ENCODE measurements around the gene FCHSD2. TPM values are rescaled to one million over a fixed set of nuclear protein-coding genes. Genes with fewer than 3 reads are reported as not detected.

Gene FCHSD2
- total RNA-seq, 2 donors from 2014 or later, result 56.5 to 75.3 TPM

DNA sequence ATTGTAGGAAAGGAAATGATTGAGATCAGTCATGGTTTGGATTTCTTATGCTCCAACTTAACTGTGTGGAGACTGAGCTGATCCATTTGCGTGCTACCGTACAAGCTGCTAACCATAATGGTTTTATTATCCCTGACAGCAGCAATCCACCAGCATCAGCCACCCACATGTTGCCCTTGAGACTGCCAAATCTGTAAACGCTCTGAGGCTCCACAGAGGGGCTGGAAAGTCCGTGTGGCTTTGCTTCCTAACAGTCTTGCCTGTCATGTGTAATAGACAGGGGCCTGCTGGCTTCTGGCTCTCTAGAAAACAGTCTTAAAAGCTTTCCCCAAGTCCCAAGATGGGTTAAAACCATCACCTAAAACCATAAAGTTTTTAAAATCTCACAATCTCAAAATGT is 297.8 kb downstream of the FCHSD2 start:
- peaks cover 3 to 12% of the 10 kb centered on the region in 2 donors for H3K4me1 ChIP-seq (ENCODE audit: control insufficient read depth in 1 of 2, low read depth in 2 of 2)
- ATAC-seq (ENCODE audit: insufficient number of reproducible peaks, low FRiP score, low read depth), result no peak
- H3K4me3 ChIP-seq, result no peak overlapping the region
- H3K27me3 ChIP-seq (replicated peaks; ENCODE audit: insufficient read depth), result no peaks in the 10 kb centered on the region
- H3K27ac ChIP-seq, result no peak overlapping the region
- peaks cover 17% of the 10 kb centered on the region for H3K36me3 ChIP-seq
- no peak for DNase-seq (ENCODE audit: low spot score)
- H3K9me3 ChIP-seq, result no peaks in the 10 kb centered on the region
- TF ChIP-seq CTCF (IDR thresholded peaks at IDR 0.05), result no peak

- no peak for TF ChIP-seq CTCF (IDR thresholded peaks at IDR 0.05)
- Histone ChIP-seq H3K4me1 (ENCODE audit: control insufficient read depth in 1 of 2, low read depth in 2 of 2) (peaks cover 0 to 28% of the 10 kb centered on the region in 2 donors), H3K27me3 (replicated peaks; ENCODE audit: insufficient read depth) (no peaks in the 10 kb centered on the region), H3K9me3 (no peaks in the 10 kb centered on the region), H3K4me3 (no peak overlapping the region), H3K36me3 (peaks cover 24% of the 10 kb centered on the region), H3K27ac (no peak overlapping the region)
- ATAC-seq (ENCODE audit: insufficient number of reproducible peaks, low FRiP score, low read depth) (no peak), DNase-seq (ENCODE audit: low spot score) (no peak)
Observed at GRCh38 chr11:72842653-72843330, 299.3 kb downstream of the FCHSD2 start.

DNA sequence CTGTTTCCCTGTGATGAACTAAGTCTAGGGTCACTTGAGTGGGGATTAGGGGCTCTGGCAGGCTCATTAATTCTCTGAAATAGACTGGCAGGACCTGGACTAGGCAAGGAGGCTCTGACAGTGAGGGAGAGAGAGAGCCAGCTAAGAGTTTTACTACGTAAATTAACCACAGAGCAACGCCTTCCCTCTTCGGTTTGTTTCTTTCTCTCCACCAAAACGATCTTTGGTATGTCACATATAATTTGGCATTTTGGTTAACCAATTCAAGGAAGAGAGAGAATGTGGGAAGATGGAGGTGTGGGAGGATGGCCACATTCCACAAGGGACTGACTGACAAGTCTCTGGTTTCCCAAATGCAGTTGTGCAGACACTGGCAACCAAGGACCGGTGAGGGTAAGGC is 300.0 kb downstream of the FCHSD2 start:
- peaks cover 29% of the 10 kb centered on the region for H3K36me3 ChIP-seq

GRCh38 chr11:72841397-72841796 is 300.7 kb downstream of the FCHSD2 start:
- no peaks in the 10 kb centered on the region for H3K27me3 ChIP-seq (replicated peaks; ENCODE audit: insufficient read depth)
- no peak overlapping the region for H3K4me3 ChIP-seq
- H3K4me1 ChIP-seq (ENCODE audit: control insufficient read depth in 1 of 2, low read depth in 2 of 2), result peaks cover 5 to 40% of the 10 kb centered on the region in 2 donors
- no peak for TF ChIP-seq CTCF (IDR thresholded peaks at IDR 0.05)
- peaks cover 29% of the 10 kb centered on the region for H3K36me3 ChIP-seq
- DNase-seq (ENCODE audit: low spot score), result no peak
- no peak for ATAC-seq (ENCODE audit: insufficient number of reproducible peaks, low FRiP score, low read depth)
- H3K27ac ChIP-seq, result no peak overlapping the region
- H3K9me3 ChIP-seq, result no peaks in the 10 kb centered on the region

More for the DNA sequence above, 300.0 kb downstream of the FCHSD2 start:
- TF ChIP-seq CTCF (IDR thresholded peaks at IDR 0.05), result no peak
- no peaks in the 10 kb centered on the region for H3K27me3 ChIP-seq (replicated peaks; ENCODE audit: insufficient read depth)
- peaks cover 0 to 33% of the 10 kb centered on the region in 2 donors for H3K4me1 ChIP-seq (ENCODE audit: control insufficient read depth in 1 of 2, low read depth in 2 of 2)
- no peak overlapping the region for H3K4me3 ChIP-seq
- no peak overlapping the region for H3K27ac ChIP-seq
- ATAC-seq (ENCODE audit: insufficient number of reproducible peaks, low FRiP score, low read depth), result no peak
- no peaks in the 10 kb centered on the region for H3K9me3 ChIP-seq
- DNase-seq (ENCODE audit: low spot score), result no peak

GRCh38 chr11:72840780-72841179 is 301.3 kb downstream of the FCHSD2 start:
- H3K4me3 ChIP-seq, result no peak overlapping the region
- peaks cover 29% of the 10 kb centered on the region for H3K36me3 ChIP-seq
- no peak for DNase-seq (ENCODE audit: low spot score)
- no peak for TF ChIP-seq CTCF (IDR thresholded peaks at IDR 0.05)
- no peak for ATAC-seq (ENCODE audit: insufficient number of reproducible peaks, low FRiP score, low read depth)
- H3K4me1 ChIP-seq (ENCODE audit: control insufficient read depth in 1 of 2, low read depth in 2 of 2), result peaks cover 11 to 46% of the 10 kb centered on the region in 2 donors
- H3K27me3 ChIP-seq (replicated peaks; ENCODE audit: insufficient read depth), result no peaks in the 10 kb centered on the region
- no peaks in the 10 kb centered on the region for H3K9me3 ChIP-seq
- no peak overlapping the region for H3K27ac ChIP-seq

All from thoracic aorta (tissue), 2 donors.